Measurements from ENCODE around the gene CREB3L1. TPM values are rescaled to one million over a fixed set of nuclear protein-coding genes. Genes with fewer than 3 reads are reported as not detected.
A peak's percentile ranks its signal among the peaks of the same experiment; 100 is the strongest.

CREB3L1 gene
- total RNA-seq, 4 donors from 2014 or later: 0.81 to 5.2 (median 1.7) TPM

GRCh38 chr11:46308631-46309419, 31.4 kb downstream of the CREB3L1 start:
- no peaks in the 10 kb centered on the region for H3K36me3 ChIP-seq
- no peak for TF ChIP-seq EP300 (IDR thresholded peaks at IDR 0.05)
- peak in 3 of 4 experiments; percentile 86 to 93 (median 92) for TF ChIP-seq CTCF (IDR thresholded peaks at IDR 0.05)
- H3K27me3 ChIP-seq: no peaks in the 10 kb centered on the region
- peaks cover 0 to 8% (median 0%) of the 10 kb centered on the region in 3 donors for H3K4me1 ChIP-seq
- peak overlapping the region in 1 of 4 donors; percentile 0 for H3K27ac ChIP-seq
- WGBS, 2 donors (ENCODE audit: low coverage in 1 of 2): 58 to 84% methylated on average over 2 to 3 of the region's 12 CpGs
- ATAC-seq: peak; percentile 79
- H3K4me3 ChIP-seq: no peak overlapping the region
- no peaks in the 10 kb centered on the region for H3K9me3 ChIP-seq

- no peak for ATAC-seq
- Histone ChIP-seq H3K9me3 (no peaks in the 10 kb centered on the region), H3K27me3 (no peaks in the 10 kb centered on the region), H3K4me3 (no peak overlapping the region), H3K4me1 (peaks cover 0 to 8% (median 0%) of the 10 kb centered on the region in 3 donors), H3K27ac (no peak overlapping the region), H3K36me3 (no peaks in the 10 kb centered on the region)
- 61 to 72% methylated on average over 2 to 3 of the region's 4 CpGs for WGBS, 2 donors (ENCODE audit: low coverage in 1 of 2)
- no peak for TF ChIP-seq POLR2AphosphoS5 (IDR thresholded peaks at IDR 0.05)
- TF ChIP-seq POLR2A (IDR thresholded peaks at IDR 0.05): no peak
- TF ChIP-seq CTCF (IDR thresholded peaks at IDR 0.05): no peak
- no peak for TF ChIP-seq EP300 (IDR thresholded peaks at IDR 0.05)
Measured at GRCh38 chr11:46309814-46310259, 32.4 kb downstream of the CREB3L1 start.

GRCh38 chr11:46315033-46315738, 37.7 kb downstream of the CREB3L1 start:
- peak; percentile 59 for ATAC-seq
- Histone ChIP-seq H3K9me3 (no peaks in the 10 kb centered on the region), H3K27ac (no peak overlapping the region), H3K4me1 (peaks cover 0 to 9% (median 0%) of the 10 kb centered on the region in 3 donors), H3K27me3 (no peaks in the 10 kb centered on the region), H3K4me3 (no peak overlapping the region), H3K36me3 (peaks cover 0 to 7% of the 10 kb centered on the region in 2 donors)
- WGBS, 2 donors (ENCODE audit: low coverage in 1 of 2): 40 to 58% methylated on average over 7 of the region's 16 CpGs
- TF ChIP-seq POLR2AphosphoS5 (IDR thresholded peaks at IDR 0.05): no peak
- no peak for TF ChIP-seq POLR2A (IDR thresholded peaks at IDR 0.05)
- TF ChIP-seq CTCF (IDR thresholded peaks at IDR 0.05): peak in 3 of 4 experiments; percentile 62 to 86 (median 84)

- TF ChIP-seq CTCF (IDR thresholded peaks at IDR 0.05): no peak
- no peak for TF ChIP-seq EP300 (IDR thresholded peaks at IDR 0.05)
- TF ChIP-seq POLR2A (IDR thresholded peaks at IDR 0.05): no peak
- no peak for TF ChIP-seq POLR2AphosphoS5 (IDR thresholded peaks at IDR 0.05)
- Histone ChIP-seq H3K27me3 (no peaks in the 10 kb centered on the region), H3K27ac (no peak overlapping the region), H3K4me3 (no peak overlapping the region), H3K4me1 (peaks cover 0 to 9% (median 0%) of the 10 kb centered on the region in 3 donors), H3K36me3 (peaks cover 0 to 11% of the 10 kb centered on the region in 2 donors), H3K9me3 (no peaks in the 10 kb centered on the region)
- ATAC-seq: no peak
- 80 to 92% methylated on average over 1 to 2 of the region's 12 CpGs for WGBS, 2 donors (ENCODE audit: low coverage in 1 of 2)
Measured at GRCh38 chr11:46315783-46316563, 38.5 kb downstream of the CREB3L1 start.

Measured in gastroesophageal sphincter (tissue), 4 donors.